Stomach (tissue), 4 donors: ENCODE measurements around the gene GNG7.

Experiments
- POLR2A ChIP-seq, 4 donors: fragments of 450-650 bp; IDR thresholded peaks; one replicate each; pipeline ENCODE4 v1.6.1; 2016; ENCODE audit warnings: antibody characterized with exemption in 4 of 4, control low read depth in 2 of 4, mild to moderate bottlenecking in 1 of 4, moderate library complexity in 1 of 4
- TF ChIP-seq, protein P1 (sequence below), 7 experiments: fragments of 450-650 bp in 4 of 7; fragments of 200-600 bp in 3 of 7; sonication (generic) in 3 of 7; IDR thresholded peaks; one replicate each; pipeline ENCODE4 v1.5.1; 2016 to 2019; ENCODE audit warnings: antibody characterized with exemption in 7 of 7, control low read depth in 2 of 7, mild to moderate bottlenecking in 1 of 7

- TF ChIP-seq, protein P1, sequence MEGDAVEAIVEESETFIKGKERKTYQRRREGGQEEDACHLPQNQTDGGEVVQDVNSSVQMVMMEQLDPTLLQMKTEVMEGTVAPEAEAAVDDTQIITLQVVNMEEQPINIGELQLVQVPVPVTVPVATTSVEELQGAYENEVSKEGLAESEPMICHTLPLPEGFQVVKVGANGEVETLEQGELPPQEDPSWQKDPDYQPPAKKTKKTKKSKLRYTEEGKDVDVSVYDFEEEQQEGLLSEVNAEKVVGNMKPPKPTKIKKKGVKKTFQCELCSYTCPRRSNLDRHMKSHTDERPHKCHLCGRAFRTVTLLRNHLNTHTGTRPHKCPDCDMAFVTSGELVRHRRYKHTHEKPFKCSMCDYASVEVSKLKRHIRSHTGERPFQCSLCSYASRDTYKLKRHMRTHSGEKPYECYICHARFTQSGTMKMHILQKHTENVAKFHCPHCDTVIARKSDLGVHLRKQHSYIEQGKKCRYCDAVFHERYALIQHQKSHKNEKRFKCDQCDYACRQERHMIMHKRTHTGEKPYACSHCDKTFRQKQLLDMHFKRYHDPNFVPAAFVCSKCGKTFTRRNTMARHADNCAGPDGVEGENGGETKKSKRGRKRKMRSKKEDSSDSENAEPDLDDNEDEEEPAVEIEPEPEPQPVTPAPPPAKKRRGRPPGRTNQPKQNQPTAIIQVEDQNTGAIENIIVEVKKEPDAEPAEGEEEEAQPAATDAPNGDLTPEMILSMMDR (IDR thresholded peaks at IDR 0.05) = no peak
- TF ChIP-seq POLR2A (IDR thresholded peaks at IDR 0.05) = no peak
Measured at GRCh38 chr19:2665103-2665502, 37.4 kb downstream of the GNG7 start.
